Sciatic nerve (tissue), 2 donors: ENCODE data around the gene HOXC13. TPM values are rescaled to one million over a fixed set of nuclear protein-coding genes. Genes with fewer than 3 reads are reported as not detected.

ENCODE experiments used
- ATAC-seq: fragments of 200-7000 bp; cut with Tn5 transposase; one replicate; pipeline ENCODE4 v1.9.1; 2020; ENCODE audit warnings: mild to moderate bottlenecking, moderate library complexity
- DNase-seq: peaks from one replicate; pipeline ENCODE4 v3.0.0-alpha.2; 2020; ENCODE audit warnings: low spot score
- intact Hi-C: fragments of 100-400 bp; cut with DNase I; formaldehyde crosslinking; loops from one replicate; pipeline ENCODE4 v1.14.2; 2022
- total RNA-seq: library from RNA; stranded (reverse); fragmentation: NEBNext Ultra II Directional; extraction: Animal tissue kit (Norgen Biotek cat#: 25700); gene quantifications from one replicate; pipeline ENCODE4 v1.2.1, GENCODE V29; 2021
- donor health status: DM: no; HTN: no; CAD: no.
- donor health status: DM: no; HTN: no; CAD: no.

Gene HOXC13
- total RNA-seq, 1 donor from 2014 or later, result 0.22 TPM

DNA sequence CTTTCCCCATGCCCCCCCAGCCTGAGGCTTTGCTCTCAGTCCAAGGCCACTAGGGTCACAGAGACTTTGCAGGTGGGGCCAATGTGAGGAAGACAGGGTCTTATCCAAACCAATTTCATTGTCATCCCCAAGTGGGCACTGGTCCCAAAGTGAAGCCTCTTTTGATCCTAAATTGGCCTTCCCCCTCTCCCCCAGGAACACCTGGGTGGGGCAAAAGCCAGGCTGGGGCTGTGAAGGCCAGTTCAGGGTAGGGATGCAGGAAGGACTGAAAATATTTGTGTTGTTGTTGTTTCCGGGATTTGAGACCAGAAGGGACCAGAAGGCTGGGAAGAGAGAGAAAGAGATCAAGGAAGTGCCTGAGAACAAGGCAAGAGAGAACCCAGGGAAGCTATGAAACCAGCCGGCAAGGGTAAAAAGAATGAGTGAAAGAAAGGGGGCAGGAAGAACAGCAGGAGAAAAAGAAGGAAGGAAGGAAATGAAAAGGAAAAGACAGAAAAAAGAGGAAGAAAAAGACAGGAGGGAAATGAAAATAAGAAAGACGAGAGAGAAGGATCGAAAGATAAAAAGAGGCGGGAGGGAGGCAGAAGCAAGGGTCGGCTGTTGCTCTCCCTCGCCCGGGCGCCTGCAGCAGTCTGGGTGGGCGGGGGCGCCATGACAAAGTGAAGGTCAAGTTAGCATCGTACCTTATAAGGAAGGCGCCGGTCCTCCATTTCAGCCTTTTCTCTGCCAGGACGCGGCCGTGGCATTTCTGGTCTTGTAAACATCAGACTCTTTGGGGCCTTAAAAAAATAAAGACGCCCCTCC lies 26.9 kb downstream of the HOXC13 start:
- intact Hi-C loops, result no loop called here
- ATAC-seq (peak; percentile 84), DNase-seq (peak; percentile 83)

DNA sequence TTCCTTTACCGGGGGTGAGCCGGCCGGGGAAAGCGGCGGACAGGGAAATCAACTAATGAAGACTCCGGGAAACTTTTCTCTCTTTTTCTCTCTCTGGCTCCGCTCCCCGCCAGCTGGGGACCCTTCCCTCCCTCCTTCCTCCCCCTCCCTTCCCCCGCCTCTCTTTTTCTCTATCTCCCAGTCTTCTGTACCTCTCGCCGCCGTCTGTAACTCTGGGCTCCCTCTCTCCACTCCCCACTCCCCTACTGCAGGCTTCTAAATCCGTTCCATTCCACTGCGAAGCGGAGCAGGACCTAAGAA lies 27.4 kb downstream of the HOXC13 start:
- intact Hi-C loops, result no loop called here
- no peak for DNase-seq
- peak; percentile 49 for ATAC-seq

DNA sequence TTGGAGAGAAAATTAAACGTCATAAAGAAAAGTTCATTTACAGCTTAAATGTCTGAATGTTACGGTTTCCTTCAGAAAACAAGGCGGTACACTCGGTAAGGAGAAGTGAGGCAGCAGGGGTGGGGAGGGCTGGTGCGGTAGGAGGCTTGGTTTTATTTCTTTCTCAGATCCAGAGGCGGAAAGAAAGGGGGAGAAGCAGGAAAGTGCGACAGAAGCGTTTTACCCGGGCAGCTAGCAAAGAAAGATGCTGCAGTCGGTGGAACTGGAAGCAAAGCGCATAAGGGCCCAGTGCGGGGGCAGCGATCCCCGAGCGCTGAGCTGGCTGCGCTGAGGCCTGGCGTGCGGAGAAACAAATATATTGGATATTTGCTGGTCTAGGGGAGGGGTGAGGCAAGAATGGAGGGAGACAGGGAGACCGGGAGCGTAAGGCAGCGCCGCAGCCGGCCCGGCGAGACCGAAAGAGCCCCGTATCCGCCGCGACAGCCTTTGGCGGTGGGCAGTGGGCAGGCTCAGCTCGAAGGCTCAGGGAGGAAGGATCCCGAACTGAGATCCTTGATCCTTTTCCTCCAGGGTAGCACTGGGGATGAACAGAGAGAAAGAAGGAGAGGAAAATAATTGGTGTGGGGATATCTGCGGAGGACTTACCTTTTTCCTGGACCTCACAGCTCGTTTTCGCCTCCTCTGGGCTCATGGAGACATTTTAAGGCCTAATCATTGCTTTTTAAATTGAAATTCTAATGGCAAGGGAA lies 27.9 kb downstream of the HOXC13 start:
- ATAC-seq (peak; percentile 66), DNase-seq (no peak)
- intact Hi-C loops, result loop anchor here (1.0 kb wide), 1 partner anchor 32 kb away; no protein-coding TSS in a partner anchor

DNA sequence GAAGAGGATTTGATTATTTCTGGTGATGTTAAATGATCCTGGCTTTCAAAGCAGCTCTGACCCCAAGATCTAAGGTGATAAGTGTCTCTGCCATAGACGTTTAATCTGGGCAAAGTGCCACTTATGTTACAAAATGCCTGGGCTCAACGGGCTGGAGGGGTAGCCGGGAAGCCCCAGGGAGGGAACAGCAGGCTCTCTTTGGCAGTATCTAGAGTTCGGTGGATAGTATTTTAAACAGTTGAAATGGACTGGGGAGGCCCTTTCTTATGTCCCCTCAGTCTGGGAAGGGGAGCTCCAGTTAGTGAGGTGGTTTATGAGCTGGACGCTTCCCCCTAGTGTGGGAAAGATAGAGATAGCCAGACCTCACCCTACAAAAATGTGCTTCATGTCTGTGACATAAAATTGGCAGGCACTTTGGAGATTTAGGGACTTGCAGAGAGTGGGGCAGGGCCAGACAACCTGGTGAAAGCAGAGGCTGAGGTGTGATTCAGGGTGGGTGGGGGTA lies 28.8 kb downstream of the HOXC13 start:
- DNase-seq, result no peak
- intact Hi-C loops, result loop anchor here (1.0 kb wide), 1 partner anchor 33 kb away; no protein-coding TSS in a partner anchor
- peak; percentile 22 for ATAC-seq

DNA sequence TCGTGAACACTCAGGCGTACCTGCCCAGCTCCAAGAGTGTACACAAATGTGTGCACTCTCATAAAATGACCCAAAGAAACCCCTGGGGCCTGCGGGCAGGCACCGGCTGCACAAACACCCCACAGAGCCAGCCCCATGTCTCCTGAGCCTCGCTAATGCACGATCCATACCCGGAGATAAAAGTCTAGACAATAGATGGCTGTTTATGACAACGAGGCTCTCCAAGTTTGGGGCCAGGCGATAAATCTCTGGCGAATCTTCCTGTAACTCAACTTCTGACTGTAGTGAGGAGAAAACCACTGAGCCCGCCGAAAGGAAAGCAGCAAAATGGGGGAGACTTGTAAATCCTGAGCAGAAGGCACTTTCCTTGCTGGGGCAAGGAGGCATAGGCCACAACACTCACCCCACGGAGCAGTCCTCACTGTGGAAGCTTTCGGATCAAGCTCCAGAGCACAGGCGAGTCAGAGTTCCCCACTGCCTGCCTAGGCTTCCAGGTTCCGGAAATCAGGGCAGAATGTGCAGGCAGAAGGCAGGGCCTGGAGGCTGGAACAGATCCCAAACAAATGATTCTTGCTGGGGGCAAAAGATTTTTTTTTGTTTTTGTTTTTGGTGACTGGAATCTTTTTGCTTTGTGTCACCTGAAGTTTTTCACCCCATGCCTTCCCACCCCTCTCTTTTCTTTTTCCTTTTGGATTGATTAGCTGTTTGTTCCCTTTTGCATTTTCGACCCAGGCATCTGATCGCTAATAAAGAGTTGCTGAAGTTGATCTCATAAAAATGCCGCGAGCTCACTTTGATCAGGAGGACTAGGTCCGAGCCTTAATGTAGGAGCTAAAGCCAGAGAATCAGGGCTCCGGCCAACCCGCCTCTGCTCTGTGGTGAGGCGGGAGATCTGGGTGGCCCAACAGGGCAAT lies 29.8 kb downstream of the HOXC13 start:
- intact Hi-C loops, result no loop called here
- ATAC-seq (no peak), DNase-seq (no peak)

DNA sequence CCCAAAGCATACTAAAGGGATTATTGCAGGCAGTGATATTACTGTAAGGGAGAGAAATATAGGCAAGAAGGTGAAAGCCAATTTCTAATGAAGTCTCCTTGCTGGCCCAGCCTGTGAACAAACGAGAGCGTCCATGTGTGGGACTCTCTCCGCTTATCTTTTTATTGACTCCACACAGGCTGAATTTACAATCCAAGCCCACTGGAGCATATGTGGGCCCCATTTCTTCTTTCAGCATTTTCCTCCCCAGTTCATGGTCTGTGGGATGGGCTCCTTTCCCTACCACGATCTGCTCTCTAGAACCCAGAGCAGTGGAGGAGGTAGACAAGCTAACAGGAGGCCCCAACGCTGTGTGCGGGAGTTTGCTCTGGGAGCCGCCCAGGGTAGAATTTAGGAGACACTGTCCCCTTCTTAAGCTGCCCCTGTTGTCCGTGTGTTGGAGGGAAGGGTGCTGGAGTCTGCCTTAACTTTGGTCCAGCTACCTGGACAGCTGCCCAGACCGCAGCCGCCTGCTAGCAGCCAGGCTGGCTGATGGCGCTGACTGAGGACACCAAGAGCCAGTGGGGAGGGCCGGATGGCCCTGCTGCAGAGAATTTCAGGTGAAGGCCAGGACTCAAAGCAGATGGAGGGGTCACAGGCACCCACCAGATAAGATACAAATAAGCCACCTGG lies 31.1 kb downstream of the HOXC13 start:
- intact Hi-C loops, result no loop called here
- DNase-seq (no peak), ATAC-seq (no peak)

DNA sequence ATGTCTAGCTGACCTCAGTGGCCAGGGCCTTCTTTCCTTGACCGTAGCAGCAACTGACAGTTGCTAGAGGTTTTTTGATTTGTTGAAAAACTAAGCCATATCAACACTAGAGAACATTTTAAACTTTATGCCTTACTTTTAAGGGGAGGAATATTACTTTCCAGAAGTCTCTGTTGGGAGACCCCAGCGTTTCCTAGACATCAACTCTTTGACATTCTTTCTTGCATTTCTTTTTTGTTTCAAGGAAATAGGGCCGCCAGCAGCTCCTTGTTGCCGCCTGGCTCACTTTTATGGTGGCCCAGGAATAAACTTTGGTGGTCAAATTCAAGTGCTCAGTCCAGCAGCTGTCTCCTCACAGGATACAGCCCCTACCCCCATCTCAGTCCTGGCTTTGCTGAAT lies 31.8 kb downstream of the HOXC13 start:
- intact Hi-C loops, result no loop called here
- DNase-seq (no peak), ATAC-seq (no peak)

DNA sequence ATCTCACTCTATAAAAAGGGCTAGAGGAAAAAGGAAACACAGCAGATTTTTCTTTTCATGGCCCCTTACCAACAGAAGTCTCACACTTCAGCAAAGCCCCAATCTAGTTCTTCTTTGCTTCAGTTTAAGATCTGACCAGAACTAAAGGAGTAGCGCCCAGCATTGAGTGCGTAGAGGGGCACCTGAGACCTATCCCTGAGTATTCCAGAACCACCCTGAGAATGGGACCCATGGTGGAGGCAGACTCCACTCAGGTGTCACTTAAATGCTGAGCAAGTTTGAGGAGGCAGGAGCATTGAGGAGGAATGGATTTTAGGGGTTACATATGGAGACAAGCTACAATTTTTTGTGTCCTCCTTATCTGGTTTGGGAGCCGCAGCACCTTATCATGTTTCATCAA lies 32.5 kb downstream of the HOXC13 start:
- no peak for ATAC-seq
- intact Hi-C loops, result no loop called here
- DNase-seq, result no peak

DNA sequence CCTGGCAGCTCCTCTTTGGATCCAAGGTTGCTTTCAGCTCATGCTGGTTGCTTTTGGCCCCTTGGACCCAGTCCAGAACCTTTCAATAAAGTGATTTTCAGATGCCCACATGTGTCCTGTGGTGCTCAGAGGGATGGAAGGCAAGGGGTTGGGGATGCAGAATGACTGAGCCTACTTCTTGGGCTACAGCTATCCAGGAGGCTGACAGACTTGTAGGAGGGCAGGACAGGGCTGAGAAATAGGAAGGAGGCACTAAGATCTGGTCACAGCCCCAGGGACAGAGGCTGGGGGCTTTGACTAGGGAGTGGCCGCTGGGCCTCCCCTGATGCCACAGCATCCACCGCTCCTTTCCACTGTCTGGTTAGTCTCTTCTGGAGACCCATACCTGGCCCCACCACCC lies 33.1 kb downstream of the HOXC13 start:
- DNase-seq, result no peak
- no peak for ATAC-seq
- intact Hi-C loops, result no loop called here

DNA sequence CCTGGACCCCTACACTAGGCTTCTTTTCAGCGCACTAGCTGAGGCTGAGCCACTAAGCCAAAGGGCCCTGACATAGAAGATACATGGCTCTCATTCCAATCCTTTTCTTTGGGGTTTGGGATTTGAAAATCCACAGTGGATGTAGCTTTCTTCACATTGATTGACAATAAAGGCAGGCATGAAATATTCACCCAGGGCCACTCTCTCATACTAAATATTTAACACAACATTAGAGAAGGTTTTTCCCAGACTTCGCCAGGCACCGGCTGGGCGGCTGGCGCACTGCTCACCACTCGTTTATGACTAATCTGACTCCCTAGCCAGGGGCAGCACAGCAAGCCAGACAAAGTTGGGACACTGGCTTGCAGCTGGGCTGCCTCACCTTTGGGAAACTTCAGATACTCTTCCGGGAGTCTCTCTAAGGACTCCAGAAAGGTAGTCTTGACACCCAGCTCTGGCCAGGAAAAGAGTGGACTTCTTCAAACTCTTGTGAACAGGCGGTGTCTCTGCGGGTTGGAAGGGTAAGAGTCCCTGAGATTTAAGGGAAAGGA lies 33.6 kb downstream of the HOXC13 start:
- DNase-seq (no peak), ATAC-seq (no peak)
- intact Hi-C loops, result no loop called here

DNA sequence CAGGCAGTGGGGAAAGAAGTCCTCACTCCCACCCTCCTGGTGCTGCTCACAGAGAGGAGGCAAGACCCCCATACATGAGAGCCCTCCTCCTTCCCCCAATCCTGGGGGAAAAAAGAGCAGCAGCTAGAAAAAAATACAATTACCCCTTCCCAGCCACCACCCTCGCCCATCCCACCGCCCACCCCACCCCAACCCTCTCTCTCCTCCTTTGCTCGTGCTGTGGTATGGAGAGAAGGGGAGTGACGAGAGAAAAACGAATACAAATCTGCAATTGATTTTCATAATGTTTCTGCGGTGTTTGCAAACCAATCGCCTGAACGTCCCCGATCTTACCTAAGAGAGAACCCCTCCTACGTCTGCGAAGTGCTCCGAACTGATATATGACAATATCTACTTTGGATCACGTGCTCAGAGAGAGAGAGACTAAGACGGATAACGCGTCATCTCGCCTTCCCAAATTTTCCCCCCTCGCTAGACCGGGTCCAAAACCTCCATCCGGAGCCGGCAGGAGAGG lies 34.1 kb downstream of the HOXC13 start, which contains the start of gene HOXC11:
HOXC11 (plus strand) TSS at position 405 of the 514 bp plus-strand sequence. CDS start 116 bp downstream, outside the sequence.
- intact Hi-C loops, result no loop called here
- ATAC-seq (peak; percentile 16), DNase-seq (no peak)

DNA sequence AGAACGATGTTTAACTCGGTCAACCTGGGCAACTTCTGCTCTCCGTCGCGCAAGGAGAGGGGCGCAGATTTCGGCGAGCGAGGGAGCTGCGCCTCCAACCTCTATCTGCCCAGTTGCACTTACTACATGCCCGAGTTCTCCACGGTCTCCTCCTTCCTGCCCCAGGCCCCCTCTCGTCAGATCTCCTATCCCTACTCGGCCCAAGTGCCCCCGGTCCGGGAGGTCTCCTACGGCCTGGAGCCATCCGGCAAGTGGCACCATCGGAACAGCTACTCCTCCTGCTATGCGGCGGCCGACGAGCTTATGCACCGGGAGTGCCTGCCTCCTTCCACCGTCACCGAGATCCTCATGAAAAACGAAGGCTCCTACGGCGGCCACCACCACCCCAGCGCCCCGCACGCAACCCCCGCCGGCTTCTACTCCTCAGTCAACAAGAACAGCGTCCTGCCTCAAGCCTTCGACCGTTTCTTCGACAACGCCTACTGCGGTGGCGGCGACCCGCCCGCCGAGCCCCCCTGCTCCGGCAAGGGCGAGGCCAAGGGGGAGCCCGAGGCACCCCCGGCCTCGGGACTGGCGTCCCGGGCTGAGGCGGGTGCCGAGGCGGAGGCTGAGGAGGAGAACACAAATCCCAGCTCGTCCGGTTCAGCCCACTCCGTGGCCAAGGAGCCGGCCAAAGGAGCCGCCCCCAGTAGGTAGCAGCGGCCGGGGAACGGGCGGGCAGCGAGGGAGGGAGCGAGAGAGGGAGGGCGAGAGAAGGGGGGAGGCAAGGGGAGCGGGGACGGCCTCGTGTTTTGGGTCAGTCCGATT lies 34.8 kb downstream of the HOXC13 start:
- peak; percentile 66 for ATAC-seq
- no peak for DNase-seq
- intact Hi-C loops, result no loop called here

DNA sequence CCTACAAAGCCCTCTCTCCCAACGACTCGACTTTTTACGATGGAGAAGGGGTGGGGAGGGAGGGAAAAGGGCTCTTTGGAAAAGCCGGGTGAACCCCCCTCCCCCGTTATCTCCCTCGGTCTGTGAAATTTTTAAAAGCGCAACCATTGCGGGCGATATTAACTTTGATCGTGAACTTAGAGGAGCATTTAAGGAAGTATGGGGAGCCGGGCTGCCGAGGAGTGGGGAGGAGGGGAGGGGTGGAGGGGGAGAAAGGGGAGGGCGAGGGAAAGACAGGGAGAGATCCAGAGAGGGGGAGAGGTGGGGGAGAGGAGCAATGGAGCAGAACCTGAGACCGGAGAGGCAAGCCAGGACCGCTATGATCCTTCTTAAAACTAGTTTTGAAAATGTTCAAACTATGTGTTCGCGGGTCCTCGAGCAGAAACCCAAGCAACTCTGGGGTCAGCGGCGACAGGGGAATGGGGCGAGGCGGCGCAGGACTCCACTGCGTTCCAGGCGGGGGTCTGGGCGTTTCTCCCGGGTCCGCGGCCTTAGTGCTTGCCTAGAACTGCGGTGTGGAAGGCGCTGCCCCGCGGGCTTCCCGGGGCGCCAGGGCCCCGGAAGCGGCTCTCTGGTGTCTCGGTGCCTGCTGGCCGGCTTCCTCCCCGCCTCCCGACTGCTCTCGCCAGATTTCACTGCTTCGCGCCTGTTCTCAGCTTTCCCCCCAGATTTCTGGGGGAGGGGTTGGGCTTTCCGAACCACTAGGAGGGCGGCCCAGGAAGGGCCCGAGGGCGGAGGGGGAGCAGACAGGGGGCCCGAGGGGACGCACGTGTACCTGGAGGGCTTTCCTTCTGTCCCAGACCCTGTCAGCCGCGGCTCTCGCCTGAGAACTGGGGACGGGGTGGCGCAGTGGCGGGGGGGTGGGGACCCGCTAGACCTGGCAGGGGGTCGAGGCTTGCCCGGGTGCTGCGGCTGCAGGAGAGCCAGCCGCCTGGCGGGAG lies 35.7 kb downstream of the HOXC13 start, which contains the start of gene HOTAIR:
HOTAIR (minus strand) TSS at position 871 of the 980 bp plus-strand sequence.
- no peak for DNase-seq
- ATAC-seq, result peak; percentile 57
- intact Hi-C loops, result no loop called here

DNA sequence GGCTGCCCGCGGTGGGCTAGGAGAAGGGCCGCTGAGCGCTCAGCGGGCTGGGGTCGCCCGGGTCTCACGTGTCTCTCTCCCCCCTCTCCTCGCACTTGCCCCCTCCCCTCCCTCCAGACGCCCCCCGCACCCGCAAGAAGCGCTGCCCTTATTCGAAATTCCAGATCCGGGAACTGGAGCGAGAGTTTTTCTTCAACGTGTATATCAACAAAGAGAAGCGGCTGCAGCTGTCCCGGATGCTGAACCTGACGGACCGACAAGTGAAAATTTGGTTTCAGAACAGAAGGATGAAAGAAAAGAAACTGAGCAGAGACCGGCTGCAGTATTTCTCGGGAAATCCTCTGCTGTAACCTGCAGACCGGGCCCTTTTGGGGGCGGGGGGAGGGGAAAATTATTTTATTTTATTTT lies 36.4 kb downstream of the HOXC13 start:
- ATAC-seq (no peak), DNase-seq (no peak)
- intact Hi-C loops, result no loop called here

DNA sequence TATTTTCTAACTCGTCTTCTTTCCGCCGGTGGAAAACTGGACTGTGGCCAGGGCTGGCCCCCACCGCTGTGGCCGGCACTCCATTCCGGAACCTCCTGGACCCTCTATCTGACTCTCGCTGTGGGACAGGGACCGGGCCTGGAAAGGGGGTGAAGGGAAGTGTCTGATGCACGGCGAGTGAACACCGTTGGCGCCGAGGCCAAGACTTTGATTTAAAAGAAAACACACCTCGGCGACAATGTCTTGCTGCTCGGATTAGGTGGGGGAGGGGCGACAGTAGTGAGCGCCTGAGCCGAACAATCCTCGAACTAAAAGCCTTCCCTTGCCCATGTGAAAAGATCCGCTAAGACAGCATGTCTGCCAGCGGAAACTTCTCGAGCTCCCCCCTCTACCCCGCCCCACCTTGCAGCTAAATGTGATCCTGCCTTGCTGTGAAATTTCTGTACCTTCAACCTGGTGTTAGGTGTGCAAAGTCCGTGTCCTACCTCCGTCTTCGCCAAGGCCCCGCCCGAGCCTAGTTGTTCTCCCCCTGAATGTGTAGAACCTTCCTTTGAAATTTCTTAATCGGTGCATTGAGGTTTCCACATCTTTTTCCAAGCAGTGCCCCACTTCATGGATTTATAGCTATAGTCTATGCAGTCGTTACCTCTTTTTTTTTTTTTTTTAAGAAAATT lies 37.0 kb downstream of the HOXC13 start:
- intact Hi-C loops, result no loop called here
- DNase-seq, result no peak
- ATAC-seq, result no peak
